GM18517 (cell line): ENCODE measurements around the gene FOLR1.
"Not testable (repeated sequence)": the region's sequence is repeated elsewhere in the genome, so short reads cannot be mapped to it uniquely, and the experiment has no call there.

Experiments used
- ATAC-seq: cut with Tn5 transposase; IDR thresholded peaks from one replicate; pipeline ENCODE4 v1.9.1; 2021; ENCODE audit warnings: mild to moderate bottlenecking, moderate library complexity; ENCODE audit not compliant: unreplicated experiment

The FOLR1 gene

GRCh38 chr11:72180892-72181552 lies 10.9 kb upstream of the FOLR1 start:
- ATAC-seq, result not testable (repeated sequence)

GRCh38 chr11:72181553-72181958 lies 10.4 kb upstream of the FOLR1 start:
- not testable (repeated sequence) for ATAC-seq

DNA sequence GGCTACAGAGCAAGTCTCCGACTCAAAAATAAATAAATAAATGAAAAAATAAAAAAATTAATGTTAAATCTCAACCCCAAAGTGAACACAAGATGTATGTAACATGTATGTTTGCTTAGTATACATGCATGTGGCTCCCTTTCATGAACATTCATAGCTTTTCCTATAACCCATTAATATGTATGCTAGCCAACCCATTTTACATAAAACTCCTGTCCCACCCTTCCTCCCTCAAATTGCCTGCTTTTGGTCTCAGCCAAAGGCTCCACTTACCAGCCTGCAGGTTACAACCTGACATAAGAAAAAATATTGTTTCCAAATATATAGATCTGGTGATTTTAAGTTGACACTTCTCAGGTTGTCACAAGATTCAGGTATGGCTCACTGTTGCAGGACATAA lies 3.7 kb upstream of the FOLR1 start:
- ATAC-seq, result no peak

DNA sequence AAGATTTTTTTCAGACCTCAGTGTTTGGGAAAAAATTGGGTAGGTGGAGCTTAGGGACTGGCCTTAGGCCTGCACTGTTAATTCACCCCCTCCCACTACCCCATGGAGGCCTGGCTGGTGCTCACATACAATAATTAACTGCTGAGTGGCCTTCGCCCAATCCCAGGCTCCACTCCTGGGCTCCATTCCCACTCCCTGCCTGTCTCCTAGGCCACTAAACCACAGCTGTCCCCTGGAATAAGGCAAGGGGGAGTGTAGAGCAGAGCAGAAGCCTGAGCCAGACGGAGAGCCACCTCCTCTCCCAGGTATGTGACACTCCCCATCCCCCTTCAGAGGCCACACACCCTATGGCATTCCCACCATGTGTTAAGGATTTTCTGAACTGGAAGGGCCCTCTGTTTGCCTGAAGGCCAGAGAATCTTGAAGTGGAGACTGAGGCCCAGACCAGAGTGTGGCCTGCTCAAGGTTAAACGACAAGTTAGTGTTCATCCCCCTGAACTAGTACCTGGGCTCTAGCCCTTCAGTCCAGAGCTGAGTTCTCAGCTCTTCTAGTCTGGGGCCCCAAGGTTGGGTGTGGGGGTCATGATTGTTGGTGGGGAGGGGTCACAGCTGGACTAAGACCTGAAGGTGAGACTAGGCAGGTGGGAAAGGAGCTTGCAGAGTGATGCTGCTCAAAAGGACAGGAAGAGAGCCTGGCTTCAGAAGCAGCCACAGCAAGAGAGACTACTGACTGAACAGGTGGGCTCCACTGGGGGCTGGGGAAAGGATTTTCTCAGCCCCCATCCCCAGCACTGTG lies 2.3 kb upstream of the FOLR1 start:
- ATAC-seq, result no peak

DNA sequence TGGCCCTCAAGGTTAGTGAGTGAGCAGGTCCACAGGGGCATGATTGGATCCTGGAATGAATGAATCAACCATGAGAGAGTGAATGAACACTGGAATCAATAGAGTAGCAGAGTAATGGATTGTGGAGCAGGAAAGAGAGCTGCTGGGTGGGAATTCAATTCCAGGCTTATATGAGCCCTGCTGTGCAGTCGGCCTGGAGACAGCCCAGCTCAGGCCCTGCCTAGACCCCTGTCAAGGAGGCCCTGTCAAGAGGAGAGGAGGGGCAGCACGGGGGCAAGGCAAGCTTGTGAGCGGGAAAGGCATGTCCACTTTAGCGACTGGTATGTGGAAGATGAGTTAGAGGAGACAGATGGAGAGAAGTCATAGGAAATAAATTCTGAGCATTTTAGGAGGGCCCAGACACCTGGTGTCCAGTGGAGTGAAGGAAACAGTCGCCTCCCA lies 1.3 kb upstream of the FOLR1 start:
- ATAC-seq, result no peak

GRCh38 chr11:72195518-72196270 lies 3.8 kb downstream of the FOLR1 start:
- ATAC-seq, result no peak

- ATAC-seq, result not testable (repeated sequence)
Observed at GRCh38 chr11:72201445-72201844, 9.5 kb downstream of the FOLR1 start.

DNA sequence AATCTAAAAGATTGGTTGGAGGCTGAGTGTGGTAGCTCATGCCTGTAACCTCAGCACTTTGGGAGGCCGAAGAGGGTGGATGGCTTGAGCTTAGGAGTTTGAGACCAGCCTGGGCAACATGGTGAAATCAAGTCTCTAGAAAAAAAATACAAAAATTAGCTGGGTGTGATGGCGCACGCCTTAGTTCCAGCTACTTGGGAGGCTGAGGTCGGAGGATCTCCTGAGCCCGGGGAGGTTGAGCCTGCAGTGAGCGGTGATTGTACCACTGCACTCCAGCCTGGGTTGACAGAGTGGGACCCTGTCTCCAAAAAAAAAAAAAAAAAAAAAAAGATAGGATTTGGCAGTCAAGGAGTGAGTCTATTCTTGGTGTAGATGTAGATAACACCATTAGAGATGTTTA lies 10.6 kb downstream of the FOLR1 start:
- no peak for ATAC-seq

DNA sequence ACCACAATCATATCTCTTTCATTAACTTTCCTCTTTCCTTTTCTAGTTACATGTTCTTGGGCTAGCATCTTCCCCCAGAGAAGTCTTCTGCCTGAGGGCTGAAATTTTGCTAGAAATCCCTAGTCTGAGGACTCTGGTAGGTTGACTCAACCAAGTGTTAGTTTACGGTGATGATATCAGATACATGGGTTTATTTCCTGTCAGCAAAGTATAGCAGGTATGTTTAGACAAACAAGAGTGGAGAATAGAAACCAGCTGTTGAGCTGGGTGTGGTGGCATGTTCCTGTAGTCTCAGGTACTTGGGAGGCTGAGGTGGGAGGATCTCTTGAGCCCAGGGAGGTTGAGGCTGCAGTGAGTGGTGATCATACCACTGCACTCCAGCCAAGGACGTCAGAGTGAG lies 11.2 kb downstream of the FOLR1 start:
- no peak for ATAC-seq

DNA sequence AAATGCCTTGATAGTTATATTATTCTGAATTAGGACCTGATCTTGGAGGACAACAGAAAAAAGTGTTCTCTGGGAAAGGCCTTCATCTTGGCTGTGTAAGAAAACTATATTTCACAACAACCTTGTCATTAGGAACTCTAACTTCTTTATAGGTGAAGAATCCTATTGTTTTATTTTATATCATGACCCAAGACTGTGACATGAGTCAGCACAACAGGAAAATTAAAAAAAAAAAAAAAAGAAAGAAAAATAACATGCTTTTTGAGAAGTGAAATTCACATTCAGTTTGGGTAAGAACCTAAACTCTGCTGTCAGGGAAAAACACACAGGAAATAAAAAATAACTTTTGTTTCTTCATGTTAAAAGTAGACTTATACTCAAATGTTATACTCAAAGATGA lies 12.9 kb downstream of the FOLR1 start:
- ATAC-seq, result no peak

- ATAC-seq, result not testable (repeated sequence)
Observed at GRCh38 chr11:72206794-72207193, 14.9 kb downstream of the FOLR1 start.

DNA sequence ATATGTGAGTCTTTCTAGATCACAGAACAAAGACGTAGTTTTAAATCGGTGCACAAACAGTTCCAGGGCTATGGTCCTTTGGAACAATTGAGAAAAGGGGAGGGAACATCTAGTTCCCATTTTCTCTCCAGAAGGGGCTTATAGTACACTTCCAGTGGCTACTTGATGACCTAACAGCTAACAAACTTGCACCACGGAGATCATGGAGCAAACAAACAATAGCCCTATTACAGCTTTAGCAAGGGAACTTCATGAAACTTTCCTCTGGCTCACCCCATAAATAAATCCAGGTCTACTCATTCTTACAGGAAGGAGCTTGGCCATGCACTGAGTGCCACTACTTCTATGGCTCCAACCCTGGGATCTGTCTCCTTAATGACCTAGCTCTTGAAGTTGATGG lies 16.3 kb downstream of the FOLR1 start:
- no peak for ATAC-seq

- no peak for ATAC-seq
Observed at GRCh38 chr11:72209101-72209500, 17.2 kb downstream of the FOLR1 start.

DNA sequence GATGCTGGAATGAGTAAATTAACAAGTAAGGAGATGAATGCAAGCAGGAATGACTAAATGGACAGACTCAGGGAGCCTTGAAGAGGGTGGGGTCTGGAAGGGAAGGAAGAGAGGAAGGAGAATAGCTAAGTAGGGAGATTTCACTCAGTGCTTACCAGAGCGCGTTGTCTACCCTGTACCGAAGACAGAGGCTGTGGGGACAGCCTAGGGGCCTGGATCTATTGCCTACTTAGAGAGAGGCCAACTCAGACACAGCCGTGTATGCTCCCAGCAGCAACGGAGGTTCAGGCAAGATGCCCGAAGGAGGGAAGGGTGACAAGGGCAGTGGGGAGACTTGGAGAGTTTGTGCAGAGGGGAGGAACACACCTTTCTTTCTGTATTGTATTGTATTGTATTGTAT lies 24.7 kb downstream of the FOLR1 start, which contains the start of gene FOLR2:
Gene FOLR2 (plus strand): TSS at position 157 of the 400 bp plus-strand sequence. CDS start 1,791 bp downstream, outside the sequence.
- no peak for ATAC-seq

DNA sequence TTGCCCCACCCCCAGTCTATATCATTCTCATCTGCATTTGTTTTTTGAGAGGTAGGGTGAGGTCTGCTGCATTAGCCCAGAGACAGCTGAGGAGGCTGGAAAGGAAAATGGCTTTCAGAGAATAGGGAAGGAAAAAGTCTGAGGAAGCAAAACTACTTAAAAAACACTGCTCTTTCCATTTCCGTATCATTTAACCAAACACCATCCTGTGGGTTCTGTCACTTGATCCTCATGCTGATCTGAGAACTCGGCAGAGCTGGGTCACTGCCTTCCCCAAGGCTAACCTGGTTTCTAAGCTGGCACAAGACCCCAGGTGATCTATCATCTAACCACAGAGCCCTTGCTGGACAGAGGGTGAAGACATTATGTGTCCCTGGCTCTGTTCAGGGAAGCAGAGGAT lies 25.9 kb downstream of the FOLR1 start:
- ATAC-seq, result no peak

GRCh38 chr11:72218251-72218745 lies 26.4 kb downstream of the FOLR1 start:
- ATAC-seq, result no peak

- no peak for ATAC-seq
Observed at GRCh38 chr11:72220696-72221363, 28.9 kb downstream of the FOLR1 start.

DNA sequence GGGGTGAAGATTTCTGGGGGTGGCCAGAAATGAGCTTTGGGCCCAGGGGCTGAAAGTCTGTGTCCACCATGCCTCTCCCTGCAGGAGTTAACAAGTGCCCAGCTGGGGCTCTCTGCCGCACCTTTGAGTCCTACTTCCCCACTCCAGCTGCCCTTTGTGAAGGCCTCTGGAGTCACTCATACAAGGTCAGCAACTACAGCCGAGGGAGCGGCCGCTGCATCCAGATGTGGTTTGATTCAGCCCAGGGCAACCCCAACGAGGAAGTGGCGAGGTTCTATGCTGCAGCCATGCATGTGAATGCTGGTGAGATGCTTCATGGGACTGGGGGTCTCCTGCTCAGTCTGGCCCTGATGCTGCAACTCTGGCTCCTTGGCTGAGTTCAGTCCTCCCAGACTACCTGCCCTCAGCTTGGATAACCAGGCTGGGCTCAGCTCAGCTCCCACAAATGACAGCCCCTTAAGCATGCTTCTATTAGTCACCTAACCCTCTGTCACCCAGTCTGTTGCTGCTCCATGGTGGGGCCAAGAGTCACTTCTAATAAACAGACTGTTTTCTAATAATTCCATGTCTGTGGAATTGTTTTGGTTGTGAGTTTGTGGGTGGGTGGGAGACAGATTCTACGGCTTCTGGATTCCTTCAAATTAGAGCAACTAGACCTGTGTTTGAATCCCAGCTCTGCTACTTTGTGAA lies 29.6 kb downstream of the FOLR1 start:
- ATAC-seq, result no peak

GRCh38 chr11:72222106-72222891 lies 30.4 kb downstream of the FOLR1 start:
- no peak for ATAC-seq
